Measurements from ENCODE around the gene ITPKB.
"Not testable (repeated sequence)": the region's sequence is repeated elsewhere in the genome, so short reads cannot be mapped to it uniquely, and the experiment has no call there.

The ITPKB gene

DNA sequence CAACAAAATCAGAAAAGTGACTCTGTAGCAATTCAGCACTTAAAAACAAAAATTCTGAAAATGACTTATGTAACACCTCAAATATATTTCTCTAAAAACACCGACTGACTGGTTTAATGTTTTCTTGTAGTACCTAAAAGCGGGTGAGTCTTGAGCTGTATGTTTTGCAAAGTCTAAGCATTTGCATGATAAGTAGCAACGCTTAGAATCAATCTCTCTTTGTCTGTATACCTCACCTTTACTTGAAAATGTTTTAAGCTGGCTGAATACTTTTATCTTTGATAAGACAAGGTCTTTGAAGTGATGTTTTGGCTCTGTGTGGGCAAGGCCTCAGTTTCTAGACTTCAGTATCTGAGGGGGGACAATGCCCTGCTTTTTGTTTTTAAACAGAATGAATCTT is 8.2 kb downstream of the ITPKB start:
- FAIRE-seq = no peak

- FAIRE-seq = no peak
Measured at GRCh38 chr1:226730071-226730470, 9.0 kb downstream of the ITPKB start.

DNA sequence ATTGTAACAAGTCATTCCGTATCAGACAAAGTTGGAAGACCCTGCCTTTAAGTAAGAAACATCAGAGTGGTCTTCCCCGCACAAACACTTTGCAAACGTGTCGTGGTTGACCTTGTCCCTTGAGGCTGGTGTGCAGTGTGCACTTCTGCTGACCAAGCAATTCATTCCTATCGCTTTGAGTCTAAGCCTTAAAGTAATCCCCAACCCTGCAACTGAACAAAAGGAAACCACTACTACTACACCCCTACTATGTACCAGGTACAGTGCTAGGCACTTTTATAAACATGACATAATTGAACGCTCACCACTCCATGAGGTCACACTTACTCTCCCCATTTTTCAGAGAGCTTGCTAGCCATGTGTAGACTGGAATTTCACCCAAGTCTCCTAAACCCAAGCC is 10.6 kb downstream of the ITPKB start:
- no peak for FAIRE-seq

GRCh38 chr1:226725897-226726267 is 13.2 kb downstream of the ITPKB start:
- no peak for FAIRE-seq

- FAIRE-seq = peak; percentile 77
Measured at GRCh38 chr1:226723657-226724532, 15.2 kb downstream of the ITPKB start.

DNA sequence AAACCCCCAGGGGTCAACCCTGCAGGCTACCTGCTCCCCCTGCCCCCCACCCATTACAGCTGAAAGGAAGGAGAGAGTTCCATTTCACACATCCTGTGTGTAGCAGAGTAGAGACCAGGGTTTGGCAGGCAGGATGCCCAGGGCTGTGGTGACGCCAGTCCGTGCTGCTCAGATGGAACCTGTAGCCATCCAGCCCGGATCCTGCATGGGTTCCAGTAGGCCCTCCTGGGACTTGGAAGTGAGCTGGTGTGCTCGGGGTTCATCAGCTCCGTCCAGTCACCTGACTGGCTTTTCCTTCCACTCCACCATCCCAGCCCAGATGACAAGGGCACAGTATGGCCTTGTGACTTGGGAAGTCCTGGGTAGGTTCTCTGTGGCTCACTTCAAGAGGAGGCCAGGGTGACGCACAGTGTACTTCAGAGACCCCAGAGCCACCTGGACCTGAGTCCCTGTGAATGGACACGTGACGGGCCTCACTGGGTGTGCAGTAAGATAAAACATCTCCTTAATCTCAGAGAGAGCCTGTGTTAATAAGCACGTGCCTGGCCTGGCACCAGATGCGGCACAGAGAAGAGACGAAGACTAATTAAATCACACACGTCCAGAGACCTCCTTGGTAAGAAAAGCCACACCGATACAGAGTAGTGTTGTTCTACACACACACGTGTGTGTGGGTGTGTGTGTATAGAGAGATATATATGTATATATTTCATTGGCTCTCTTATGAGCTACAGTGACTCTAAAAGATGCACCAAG is 16.0 kb downstream of the ITPKB start:
- FAIRE-seq = no peak

- no peak for FAIRE-seq
Measured at GRCh38 chr1:226722240-226722900, 16.7 kb downstream of the ITPKB start.

GRCh38 chr1:226720574-226720973 is 18.5 kb downstream of the ITPKB start:
- FAIRE-seq = not testable (repeated sequence)

DNA sequence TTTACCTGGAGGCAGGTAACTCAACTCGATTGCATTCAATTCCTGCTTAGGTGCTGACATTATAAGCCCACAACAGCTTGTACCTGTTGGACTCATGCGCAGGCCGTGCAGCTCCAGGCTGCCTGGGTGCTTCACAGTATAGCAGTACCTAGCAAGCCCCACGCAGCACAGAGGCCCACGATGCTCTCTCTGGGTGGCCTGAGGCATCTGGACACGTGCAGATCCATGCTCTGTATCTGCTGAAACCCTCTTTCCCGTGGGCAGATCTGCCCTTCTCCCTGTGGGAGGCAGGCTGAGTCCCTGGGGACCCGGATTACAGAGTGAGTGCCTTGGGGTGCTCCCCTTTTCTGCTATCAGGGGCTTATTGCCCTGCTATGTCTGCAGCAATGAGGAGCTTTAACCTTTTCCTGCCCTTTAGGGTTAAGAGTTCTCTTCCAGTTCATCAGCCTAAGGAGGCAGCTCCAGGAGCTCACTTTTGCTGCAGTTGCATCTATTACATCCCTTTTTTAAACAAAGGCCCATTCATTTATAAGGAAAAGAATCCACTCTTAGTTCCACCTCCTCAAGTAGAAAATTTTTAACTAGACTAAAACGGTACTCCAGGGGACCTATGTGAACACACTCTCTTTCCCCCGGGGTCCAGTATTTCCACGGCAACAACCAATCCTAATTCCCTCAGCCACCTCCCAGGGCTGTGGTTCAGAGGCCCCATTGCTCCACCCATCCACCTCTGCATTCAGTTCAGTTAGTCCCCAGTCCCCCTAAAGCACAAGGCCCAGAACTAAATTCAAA is 19.3 kb downstream of the ITPKB start:
- no peak for FAIRE-seq

- no peak for FAIRE-seq
Measured at GRCh38 chr1:226717256-226717909, 21.7 kb downstream of the ITPKB start.

DNA sequence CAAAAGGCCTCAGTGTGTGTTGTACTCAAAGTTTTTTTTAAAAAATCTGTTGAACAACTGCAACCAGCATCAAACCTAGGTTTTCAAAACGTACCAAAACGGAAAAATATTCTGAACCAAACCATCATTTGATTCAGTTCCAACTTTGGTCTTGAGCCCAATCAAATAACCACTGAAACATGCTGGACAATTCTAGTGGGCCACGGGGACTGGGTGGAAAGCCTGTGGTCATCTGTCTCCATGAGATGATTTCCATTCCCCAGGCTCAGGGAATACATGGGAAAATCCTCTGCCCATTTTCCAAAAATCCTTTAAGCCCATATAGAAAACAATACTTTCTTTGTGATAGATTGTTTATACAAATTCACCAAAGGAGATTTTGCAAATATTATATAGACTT is 22.5 kb downstream of the ITPKB start:
- no peak for FAIRE-seq

- no peak for FAIRE-seq
Measured at GRCh38 chr1:226714148-226714547, 24.9 kb downstream of the ITPKB start.

DNA sequence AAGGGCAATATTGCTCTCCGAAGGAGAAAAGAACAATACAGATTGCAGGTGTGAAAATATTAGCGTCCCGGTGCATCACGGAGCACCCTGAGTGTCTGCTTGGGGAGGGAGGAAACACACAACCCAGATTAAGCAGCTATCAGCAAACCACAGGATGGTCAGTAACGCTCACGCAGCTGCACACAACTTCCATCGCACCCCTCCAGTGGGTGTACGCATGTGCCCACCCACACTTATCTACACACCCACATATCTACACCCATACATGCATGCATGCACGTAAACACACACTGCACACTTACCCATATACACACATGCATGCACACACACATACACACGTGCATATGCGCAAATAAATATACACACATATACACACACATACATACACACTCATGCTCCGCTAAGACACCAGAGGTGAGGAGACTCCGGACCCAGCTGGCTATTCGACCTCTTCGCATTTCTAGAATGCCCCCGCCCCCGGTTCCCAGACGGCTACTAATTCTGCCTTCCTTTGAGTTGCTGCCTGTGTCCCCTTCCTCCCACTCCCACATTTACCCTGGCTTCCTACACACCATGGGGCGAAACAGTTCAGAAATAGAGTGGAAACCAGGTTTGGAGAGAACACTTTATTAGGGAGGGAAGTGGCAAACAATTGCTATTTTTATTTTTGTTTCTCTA is 26.2 kb downstream of the ITPKB start:
- no peak for FAIRE-seq

DNA sequence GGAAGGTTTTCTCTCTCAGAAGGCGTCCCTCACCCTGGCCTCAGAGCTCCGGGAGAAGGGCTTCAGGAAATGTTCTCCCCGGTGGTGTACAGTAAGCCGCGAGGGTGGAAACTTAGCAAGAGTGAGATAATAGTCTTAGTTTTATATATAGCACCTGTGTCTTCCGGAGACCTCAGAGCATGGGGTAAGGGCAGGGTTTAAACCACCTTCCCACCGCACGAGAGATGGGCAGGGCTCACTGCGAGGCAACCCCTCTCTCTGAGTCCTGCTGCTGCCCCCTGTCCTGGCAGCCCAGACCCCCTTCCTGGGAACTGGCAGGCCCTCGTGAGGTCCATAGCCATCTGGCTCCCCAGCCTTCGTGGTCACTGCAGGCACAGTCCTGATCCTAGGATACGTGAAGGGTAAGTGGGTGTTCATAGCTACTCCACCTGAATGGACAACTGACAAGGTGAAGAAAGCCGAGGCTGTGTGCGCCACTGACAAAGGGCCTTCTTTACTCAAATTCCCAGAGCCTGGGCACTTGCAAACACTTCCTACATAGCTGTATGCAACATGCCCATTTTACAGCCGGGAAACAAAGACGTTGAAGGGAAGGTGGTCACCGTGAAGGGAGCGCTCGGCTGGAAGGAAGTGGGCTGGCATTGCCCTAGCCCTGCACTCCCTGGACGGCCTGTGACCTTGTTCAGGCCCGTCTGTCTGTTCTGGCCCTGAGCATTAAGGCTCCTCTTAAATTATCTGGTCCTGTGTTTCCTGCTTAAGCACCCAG is 26.9 kb downstream of the ITPKB start:
- FAIRE-seq = no peak

- no peak for FAIRE-seq
Measured at GRCh38 chr1:226710501-226710900, 28.6 kb downstream of the ITPKB start.

DNA sequence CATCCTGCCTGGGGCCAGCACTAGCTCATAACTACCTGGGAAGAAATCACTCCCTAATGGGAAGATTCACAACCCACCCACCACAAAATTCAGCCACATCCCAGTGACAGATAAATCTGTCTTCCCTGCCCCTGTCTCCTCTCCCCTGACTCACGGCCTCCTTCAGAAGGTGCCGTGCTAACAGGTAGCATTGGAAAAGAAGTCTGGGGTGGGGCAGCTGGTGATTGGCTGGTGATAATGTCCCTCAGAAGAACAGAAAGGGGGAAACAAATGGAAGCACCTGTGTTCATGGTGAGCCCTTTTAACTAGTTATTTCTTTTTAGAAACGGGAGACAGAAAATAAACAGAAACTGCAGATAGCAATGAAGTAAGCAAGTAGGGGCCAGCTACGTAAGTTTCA is 29.1 kb downstream of the ITPKB start:
- FAIRE-seq = no peak

GRCh38 chr1:226708967-226709396 is 30.1 kb downstream of the ITPKB start:
- no peak for FAIRE-seq

GRCh38 chr1:226708342-226708780 is 30.7 kb downstream of the ITPKB start:
- FAIRE-seq = no peak

DNA sequence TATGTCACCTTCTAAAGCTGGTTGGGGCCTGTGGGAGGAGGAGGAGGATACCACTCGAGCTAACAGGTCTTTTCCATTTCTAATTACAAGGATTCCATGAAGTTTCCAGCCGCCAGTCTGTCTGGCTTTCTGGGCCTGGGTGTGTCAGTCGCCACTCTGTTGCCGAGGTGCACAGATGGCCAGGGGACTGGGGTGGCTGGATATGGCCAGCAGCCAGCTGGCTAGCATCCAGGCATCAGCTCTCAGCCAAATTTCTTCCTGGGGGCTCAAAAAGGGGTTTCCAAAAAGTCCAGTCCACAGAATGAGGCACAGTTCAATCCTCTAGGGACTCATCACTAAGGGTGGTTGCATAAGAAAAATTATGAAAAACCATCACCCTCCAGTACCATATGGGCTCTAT is 32.4 kb downstream of the ITPKB start:
- no peak for FAIRE-seq

GRCh38 chr1:226704169-226704937 is 34.7 kb downstream of the ITPKB start:
- FAIRE-seq = no peak
